ENCODE data around the gene TOR3A. TPM values are rescaled to one million over a fixed set of nuclear protein-coding genes. Genes with fewer than 3 reads are reported as not detected.

TOR3A gene
- total RNA-seq, 1 experiment from 2014 or later: 27.0 TPM

GRCh38 chr1:179126338-179127060 is 44.6 kb downstream of the TOR3A start:
- no peak overlapping the region for H3K27ac ChIP-seq (ENCODE audit: low read depth, low read length)

More at GRCh38 chr1:179126338-179127060, 44.6 kb downstream of the TOR3A start:
- ChIA-PET RAD21 (ENCODE audit: low non-redundant PET in 1 of 2, low total read pairs in 2 of 2, uncharacterized antibody in 2 of 2, unreplicated experiment in 2 of 2) (no interaction called here), CTCF (no interaction called here), POLR2A (no interaction called here)
- no TSS peak for BruUV-seq (replicated peaks)
- H3K79me2 ChIP-seq (ENCODE audit: insufficient read depth, low read length): peaks cover 8% of the 10 kb centered on the region; the same call in 1 of the 2 replicates
- peaks cover 0 to 4% of the 10 kb centered on the region in 2 experiments; a peak in 1 of 4 replicates for H3K36me3 ChIP-seq (ENCODE audit: control insufficient read depth in 1 of 2, insufficient read depth in 2 of 2, low read length in 2 of 2)
- H2AFZ ChIP-seq (ENCODE audit: low read depth, low read length, poor library complexity, severe bottlenecking): no peak overlapping the region
- peaks cover 39 to 58% of the 10 kb centered on the region in 2 experiments for H3K4me1 ChIP-seq (ENCODE audit: control insufficient read depth in 1 of 2, insufficient read depth in 2 of 2, low read length in 2 of 2)
- TF ChIP-seq SIN3A (IDR thresholded peaks at IDR 0.05; ENCODE audit: low read depth) (no peak), CBX3 (IDR thresholded peaks at IDR 0.05; ENCODE audit: low read depth) (no peak)
- TF ChIP-seq, protein P1, sequence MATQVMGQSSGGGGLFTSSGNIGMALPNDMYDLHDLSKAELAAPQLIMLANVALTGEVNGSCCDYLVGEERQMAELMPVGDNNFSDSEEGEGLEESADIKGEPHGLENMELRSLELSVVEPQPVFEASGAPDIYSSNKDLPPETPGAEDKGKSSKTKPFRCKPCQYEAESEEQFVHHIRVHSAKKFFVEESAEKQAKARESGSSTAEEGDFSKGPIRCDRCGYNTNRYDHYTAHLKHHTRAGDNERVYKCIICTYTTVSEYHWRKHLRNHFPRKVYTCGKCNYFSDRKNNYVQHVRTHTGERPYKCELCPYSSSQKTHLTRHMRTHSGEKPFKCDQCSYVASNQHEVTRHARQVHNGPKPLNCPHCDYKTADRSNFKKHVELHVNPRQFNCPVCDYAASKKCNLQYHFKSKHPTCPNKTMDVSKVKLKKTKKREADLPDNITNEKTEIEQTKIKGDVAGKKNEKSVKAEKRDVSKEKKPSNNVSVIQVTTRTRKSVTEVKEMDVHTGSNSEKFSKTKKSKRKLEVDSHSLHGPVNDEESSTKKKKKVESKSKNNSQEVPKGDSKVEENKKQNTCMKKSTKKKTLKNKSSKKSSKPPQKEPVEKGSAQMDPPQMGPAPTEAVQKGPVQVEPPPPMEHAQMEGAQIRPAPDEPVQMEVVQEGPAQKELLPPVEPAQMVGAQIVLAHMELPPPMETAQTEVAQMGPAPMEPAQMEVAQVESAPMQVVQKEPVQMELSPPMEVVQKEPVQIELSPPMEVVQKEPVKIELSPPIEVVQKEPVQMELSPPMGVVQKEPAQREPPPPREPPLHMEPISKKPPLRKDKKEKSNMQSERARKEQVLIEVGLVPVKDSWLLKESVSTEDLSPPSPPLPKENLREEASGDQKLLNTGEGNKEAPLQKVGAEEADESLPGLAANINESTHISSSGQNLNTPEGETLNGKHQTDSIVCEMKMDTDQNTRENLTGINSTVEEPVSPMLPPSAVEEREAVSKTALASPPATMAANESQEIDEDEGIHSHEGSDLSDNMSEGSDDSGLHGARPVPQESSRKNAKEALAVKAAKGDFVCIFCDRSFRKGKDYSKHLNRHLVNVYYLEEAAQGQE (IDR thresholded peaks at IDR 0.05; ENCODE audit: low read depth): no peak
- H3K9me3 ChIP-seq (ENCODE audit: control insufficient read depth in 1 of 2, insufficient read depth in 1 of 2, low read depth in 1 of 2, low read length in 2 of 2): no peaks in the 10 kb centered on the region
- no peak for DNase-seq (ENCODE audit: low read depth, low spot score)
- no peaks in the 10 kb centered on the region for H4K20me1 ChIP-seq (ENCODE audit: insufficient read depth)
- H3K4me3 ChIP-seq (replicated peaks in 1 of 2; ENCODE audit: low read depth in 1 of 2, low read length in 2 of 2): no peak overlapping the region
- intact Hi-C loops (cut with micrococcal nuclease): loop anchor here (5.0 kb wide), 1 partner anchor 106 kb away; no protein-coding TSS in a partner anchor
- no peaks in the 10 kb centered on the region for H3K27me3 ChIP-seq (ENCODE audit: insufficient read depth, low read length)
- H3K9ac ChIP-seq (ENCODE audit: low read length): no peak overlapping the region
- no peaks in the 10 kb centered on the region for H3K9me2 ChIP-seq (ENCODE audit: insufficient read depth)
- no peak for ATAC-seq
- peak overlapping the region; percentile 27 for H3K4me2 ChIP-seq (ENCODE audit: low read length)

Data from HCT116 (cell line).